NK-92 (cell line): ENCODE data around the gene SSB.
"Not testable (repeated sequence)": the region's sequence is repeated elsewhere in the genome, so short reads cannot be mapped to it uniquely, and the experiment has no call there.

Experiments used
- DNase-seq: peaks from one replicate; lab custom pipeline; 2025; ENCODE audit not compliant: unreplicated experiment; lab: John Stamatoyannopoulos, UW

The SSB gene

GRCh38 chr2:169798718-169799592 lies at the start of gene SSB:
Gene SSB (plus strand): TSS chr2:169798871. CDS start chr2:169800961, 2,090 bp downstream.
- DNase-seq: peak; percentile 50

- DNase-seq: no peak
Observed at GRCh38 chr2:169752752-169753151, 45.9 kb upstream of the SSB start.

GRCh38 chr2:169755083-169755870 lies 43.4 kb upstream of the SSB start:
- no peak for DNase-seq

GRCh38 chr2:169756342-169756741 lies 42.3 kb upstream of the SSB start:
- DNase-seq: no peak

- DNase-seq: no peak
Observed at GRCh38 chr2:169757356-169757755, 41.3 kb upstream of the SSB start.

- DNase-seq: no peak
Observed at GRCh38 chr2:169757778-169758177, 40.9 kb upstream of the SSB start.

GRCh38 chr2:169759987-169760386 lies 38.7 kb upstream of the SSB start:
- DNase-seq: no peak

- DNase-seq: not testable (repeated sequence)
Observed at GRCh38 chr2:169760798-169761197, 37.9 kb upstream of the SSB start.

GRCh38 chr2:169761251-169761969 lies 37.3 kb upstream of the SSB start:
- no peak for DNase-seq

- DNase-seq: no peak
Observed at GRCh38 chr2:169761970-169762292, 36.7 kb upstream of the SSB start.

- no peak for DNase-seq
Observed at GRCh38 chr2:169765523-169765922, 33.1 kb upstream of the SSB start.

- no peak for DNase-seq
Observed at GRCh38 chr2:169767243-169767888, 31.3 kb upstream of the SSB start.

- DNase-seq: no peak
Observed at GRCh38 chr2:169768262-169768995, 30.2 kb upstream of the SSB start.

GRCh38 chr2:169771021-169771420 lies 27.6 kb upstream of the SSB start:
- DNase-seq: no peak

GRCh38 chr2:169771612-169772011 lies 27.1 kb upstream of the SSB start:
- DNase-seq: no peak

- DNase-seq: no peak
Observed at GRCh38 chr2:169772651-169773050, 26.0 kb upstream of the SSB start.

GRCh38 chr2:169775354-169775753 lies 23.3 kb upstream of the SSB start:
- no peak for DNase-seq

- DNase-seq: no peak
Observed at GRCh38 chr2:169775765-169776164, 22.9 kb upstream of the SSB start.

GRCh38 chr2:169776252-169776761 lies 22.4 kb upstream of the SSB start:
- no peak for DNase-seq

- DNase-seq: no peak
Observed at GRCh38 chr2:169778446-169778845, 20.2 kb upstream of the SSB start.
